AG04450 (cell line): ENCODE measurements around the gene ZNF239. TPM values are rescaled to one million over a fixed set of nuclear protein-coding genes. Genes with fewer than 3 reads are reported as not detected.
"Not testable (repeated sequence)": the region's sequence is repeated elsewhere in the genome, so short reads cannot be mapped to it uniquely, and the experiment has no call there.

Source experiments
- CTCF ChIA-PET: fragments of 300-600, 350-600 bp; formaldehyde crosslinking; extraction: SDS; loops from one replicate; lab custom pipeline; 2022; ENCODE audit warnings: antibody characterized with exemption, inconsistent platforms; lab: Charles Lee
- POLR2A ChIA-PET: fragments of 350-600 bp; formaldehyde crosslinking; extraction: SDS; loops from one replicate; lab custom pipeline; 2021; ENCODE audit warnings: antibody characterized with exemption, inconsistent platforms; lab: Yijun Ruan, JAX
- DNase-seq: peaks from one replicate; pipeline ENCODE4 v3.0.0-alpha.2; 2011; ENCODE audit warnings: low read depth, low spot score
- H3K27ac ChIP-seq: one replicate; pipeline ENCODE4 v1.5.1; 2012; ENCODE audit warnings: low read depth, low read length, control low read depth
- H3K27me3 ChIP-seq: one replicate; pipeline ENCODE4 v1.6.0; 2012; ENCODE audit warnings: low read length; ENCODE audit not compliant: control insufficient read depth, insufficient read depth
- H3K4me3 ChIP-seq: 2 replicates; pipeline ENCODE4 v1.5.1; 2011; ENCODE audit warnings: mild to moderate bottlenecking, low read depth, low read length, control low read depth
- H3K9me3 ChIP-seq: 2 replicates; pipeline ENCODE4 v1.5.1; 2012; ENCODE audit warnings: low read length; ENCODE audit not compliant: control insufficient read depth, insufficient read depth
- CTCF ChIP-seq: IDR thresholded peaks from 2 replicates; pipeline ENCODE4 v1.5.1; 2011; ENCODE audit warnings: low read depth, low read length, control low read depth, inconsistent platforms
- polyA plus RNA-seq: library from polyadenylated mRNA; depleted of rRNA; stranded (reverse); fragments of >200 nt; gene quantifications from 2 replicates; pipeline ENCODE4 v1.2.3, GENCODE V29; 2011

ZNF239 gene
- polyA plus RNA-seq, 1 experiment, result 6.9 TPM

DNA sequence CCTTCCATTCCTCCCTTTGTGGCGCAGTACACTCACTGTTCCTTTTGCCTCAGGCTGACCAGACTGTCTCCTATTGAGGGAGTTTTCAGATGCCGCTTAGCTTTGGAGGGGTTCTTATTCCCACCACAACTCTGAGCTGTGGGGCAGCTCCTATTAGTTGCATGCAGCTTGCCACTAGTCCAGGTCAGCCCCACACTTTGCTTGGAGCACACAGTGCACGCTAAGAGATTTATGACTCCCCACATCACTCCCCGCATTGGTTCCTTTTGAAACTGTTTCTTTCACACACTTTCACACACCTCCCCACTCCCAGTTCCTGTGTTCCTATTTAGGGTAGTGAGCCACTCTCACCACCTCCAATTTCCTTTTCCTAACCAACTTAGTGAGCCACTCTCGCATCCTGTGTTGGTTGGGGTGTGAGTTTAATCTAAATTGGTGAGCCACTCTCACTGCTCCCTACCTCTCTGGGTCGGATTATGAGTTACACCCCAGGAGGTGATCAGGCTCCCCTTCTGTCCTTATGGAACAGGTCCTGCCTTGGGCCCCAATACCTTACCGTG, 21.4 kb upstream of the ZNF239 start:
- DNase-seq, result no peak
- ChIA-PET CTCF (no interaction called here), POLR2A (no interaction called here)
- H3K27ac ChIP-seq, result no peak overlapping the region
- H3K9me3 ChIP-seq, result peaks cover 7% of the 10 kb centered on the region
- H3K27me3 ChIP-seq, result peaks cover 7% of the 10 kb centered on the region
- no peak overlapping the region for H3K4me3 ChIP-seq
- no peak for TF ChIP-seq CTCF

GRCh38 chr10:43594944-43595589, 20.7 kb upstream of the ZNF239 start:
- Histone ChIP-seq H3K4me3 (peak overlapping the region; percentile 41; the same call in 1 of the 2 replicates), H3K9me3 (peaks cover 7% of the 10 kb centered on the region), H3K27me3 (peaks cover 7% of the 10 kb centered on the region), H3K27ac (peak overlapping the region; percentile 2)
- DNase-seq, result no peak
- ChIA-PET CTCF (no interaction called here), POLR2A (no interaction called here)
- TF ChIP-seq CTCF, result no peak

DNA sequence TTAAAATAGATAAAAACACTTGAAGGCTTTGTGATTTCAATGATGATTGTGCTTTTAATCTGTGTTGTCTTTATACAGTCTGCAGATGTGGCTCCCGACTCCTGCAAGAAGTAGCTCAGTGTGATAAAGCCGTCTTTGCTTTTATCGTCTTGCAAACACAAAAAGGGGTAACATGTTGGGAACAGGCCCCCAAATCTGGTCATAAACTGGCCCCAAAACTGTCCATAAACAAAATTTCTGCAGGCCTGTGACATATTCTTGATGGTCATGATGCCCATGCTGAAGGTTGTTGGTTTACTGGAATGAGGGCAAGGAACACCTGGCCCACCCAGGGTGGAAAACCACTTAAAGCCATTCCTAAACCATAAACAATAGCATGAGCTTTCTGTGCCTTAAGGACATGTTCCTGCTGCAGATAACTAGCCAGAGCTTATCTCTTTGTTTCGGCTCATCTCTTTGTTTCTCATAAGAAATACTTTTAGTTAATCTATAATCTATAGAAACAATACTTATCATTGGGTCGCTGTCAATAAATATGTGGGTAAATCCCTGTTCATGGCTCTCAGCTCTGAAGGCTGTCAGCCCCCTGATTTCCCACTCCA, 17.0 kb upstream of the ZNF239 start:
- Histone ChIP-seq H3K4me3 (no peak overlapping the region), H3K27ac (no peak overlapping the region), H3K27me3 (peaks cover 9% of the 10 kb centered on the region), H3K9me3 (peaks cover 4% of the 10 kb centered on the region; the same call in 1 of the 2 replicates)
- DNase-seq, result no peak
- POLR2A ChIA-PET, result no interaction called here
- CTCF ChIA-PET, result no interaction called here
- TF ChIP-seq CTCF, result no peak

- H3K27me3 ChIP-seq, DNase-seq, H3K9me3 ChIP-seq, H3K27ac ChIP-seq, POLR2A ChIA-PET, H3K4me3 ChIP-seq: not testable (repeated sequence)
- CTCF ChIA-PET, result interaction anchor here (0.7 kb wide), 1 partner anchor 476 kb away, joined by 3 read pairs; no protein-coding TSS in a partner anchor
Measured at GRCh38 chr10:43586730-43587115, 12.3 kb upstream of the ZNF239 start.

DNA sequence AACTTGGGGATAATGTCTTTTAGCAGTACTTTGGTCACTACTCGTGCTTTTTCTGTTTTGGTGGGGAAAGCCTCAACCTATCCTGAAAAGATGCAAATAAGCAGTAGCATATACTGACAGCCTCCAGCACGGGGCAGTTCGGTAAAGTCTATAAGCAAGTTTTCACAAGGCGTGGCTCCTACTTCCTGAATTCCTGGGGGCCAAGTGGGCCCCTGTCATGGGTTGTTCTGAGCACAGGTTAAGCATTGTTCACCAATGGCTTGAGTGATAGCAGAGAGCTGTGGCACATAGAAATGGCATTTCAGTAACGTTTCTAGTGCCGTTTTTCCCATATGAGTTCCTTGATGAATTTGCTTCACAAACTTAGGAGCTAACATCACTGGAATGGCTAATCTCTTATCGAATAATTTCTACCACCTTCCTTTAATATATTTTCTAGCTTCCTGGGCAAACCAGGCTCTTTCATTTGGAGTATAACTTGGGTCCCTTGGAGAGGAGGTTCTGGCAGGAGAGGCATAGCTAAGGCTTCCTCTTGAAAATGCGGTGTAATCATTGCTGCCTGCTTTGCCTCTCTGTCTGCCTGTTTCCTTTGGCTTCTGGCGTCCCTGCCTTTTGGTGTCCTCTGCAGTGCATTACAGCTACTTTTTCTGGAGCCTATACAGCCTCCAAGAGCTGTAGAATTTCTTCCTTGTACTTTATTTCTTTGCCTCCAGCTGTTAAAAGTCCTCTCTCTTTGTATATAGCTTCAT, 11.7 kb upstream of the ZNF239 start:
- no peak overlapping the region for H3K4me3 ChIP-seq
- no peak for DNase-seq
- peaks cover 3% of the 10 kb centered on the region for H3K27me3 ChIP-seq
- no peak for TF ChIP-seq CTCF
- ChIA-PET POLR2A (no interaction called here), CTCF (interaction anchor here (0.7 kb wide), 1 partner anchor 475 kb away, joined by 3 read pairs; no protein-coding TSS in a partner anchor)
- no peak overlapping the region for H3K27ac ChIP-seq
- H3K9me3 ChIP-seq, result no peaks in the 10 kb centered on the region
